GM18873 (cell line): ENCODE measurements around the gene MUCL1.
"Not testable (repeated sequence)": the region's sequence is repeated elsewhere in the genome, so short reads cannot be mapped to it uniquely, and the experiment has no call there.

Experiments used
- ATAC-seq: cut with Tn5 transposase; IDR thresholded peaks from one replicate; pipeline ENCODE4 v1.9.1; 2021; ENCODE audit warnings: mild to moderate bottlenecking, moderate library complexity, moderate number of reproducible peaks; ENCODE audit not compliant: unreplicated experiment, low FRiP score

MUCL1 gene, protein sequence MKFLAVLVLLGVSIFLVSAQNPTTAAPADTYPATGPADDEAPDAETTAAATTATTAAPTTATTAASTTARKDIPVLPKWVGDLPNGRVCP

GRCh38 chr12:54853933-54854538 lies at the start of gene MUCL1:
Gene MUCL1 (plus strand): TSS chr12:54854516. CDS start chr12:54854583, 67 bp downstream.
- ATAC-seq = peak; percentile 89

DNA sequence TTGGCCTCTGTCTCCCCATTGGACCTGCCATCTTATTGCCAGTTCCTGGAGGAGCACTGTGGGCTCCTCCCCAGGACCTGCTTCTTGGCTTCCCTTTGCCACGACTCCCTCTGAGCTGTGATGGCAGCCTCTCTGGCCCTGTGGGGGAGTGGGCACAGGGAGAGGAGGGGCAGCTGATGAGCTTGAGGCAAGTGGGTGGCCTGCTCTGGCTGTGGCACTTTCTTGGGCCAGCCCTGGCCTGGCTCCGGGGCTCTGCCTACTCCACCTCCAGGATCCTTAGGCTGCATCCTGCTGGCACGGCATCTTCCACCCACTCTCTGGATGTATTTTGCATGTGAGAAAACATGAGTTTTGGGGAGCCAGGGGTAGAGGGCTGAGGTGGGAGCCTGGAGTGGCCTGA lies 32.6 kb upstream of the MUCL1 start:
- no peak for ATAC-seq

DNA sequence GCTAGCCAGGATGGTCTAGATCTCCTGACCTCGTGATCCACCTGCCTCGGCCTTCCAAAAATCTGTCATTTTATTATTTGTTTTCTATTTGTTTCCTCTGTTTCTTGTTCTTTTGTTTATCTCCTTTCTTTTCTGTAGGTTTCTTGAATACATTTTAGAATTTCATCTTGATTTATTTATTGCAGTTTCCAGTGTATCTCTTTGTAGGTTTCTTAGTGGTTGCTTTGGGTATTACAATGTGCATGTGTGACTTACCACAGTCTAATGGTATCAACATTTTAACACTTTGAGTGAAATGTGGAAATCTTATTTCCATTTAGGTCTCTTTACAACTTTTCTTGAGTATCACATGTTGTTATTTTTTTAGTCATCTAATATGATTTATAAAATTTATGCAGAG lies 29.9 kb upstream of the MUCL1 start:
- no peak for ATAC-seq

GRCh38 chr12:54829511-54829910 lies 24.8 kb upstream of the MUCL1 start:
- ATAC-seq = no peak

- no peak for ATAC-seq
Observed at GRCh38 chr12:54830199-54830598, 24.1 kb upstream of the MUCL1 start.

- no peak for ATAC-seq
Observed at GRCh38 chr12:54831631-54832030, 22.7 kb upstream of the MUCL1 start.

- no peak for ATAC-seq
Observed at GRCh38 chr12:54840244-54840865, 14.0 kb upstream of the MUCL1 start.

DNA sequence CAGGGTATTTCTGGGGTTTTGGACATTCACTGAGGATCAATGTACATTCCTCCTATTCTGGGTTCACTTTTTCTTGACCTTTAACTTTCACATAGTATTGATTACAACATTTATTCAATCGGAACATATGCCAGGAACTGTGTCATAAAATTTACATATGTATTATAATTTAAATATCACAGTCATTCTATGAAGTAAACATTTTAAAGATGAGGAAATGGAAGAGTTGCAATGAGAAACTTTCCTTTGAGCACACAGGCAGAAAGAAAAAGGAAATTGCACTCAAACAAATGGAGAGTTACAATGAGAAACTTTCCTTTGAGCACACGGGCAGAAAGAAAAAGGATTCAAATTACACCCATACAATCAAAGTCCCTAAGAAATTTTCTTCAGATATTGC lies 3.1 kb downstream of the MUCL1 start:
- ATAC-seq = no peak

DNA sequence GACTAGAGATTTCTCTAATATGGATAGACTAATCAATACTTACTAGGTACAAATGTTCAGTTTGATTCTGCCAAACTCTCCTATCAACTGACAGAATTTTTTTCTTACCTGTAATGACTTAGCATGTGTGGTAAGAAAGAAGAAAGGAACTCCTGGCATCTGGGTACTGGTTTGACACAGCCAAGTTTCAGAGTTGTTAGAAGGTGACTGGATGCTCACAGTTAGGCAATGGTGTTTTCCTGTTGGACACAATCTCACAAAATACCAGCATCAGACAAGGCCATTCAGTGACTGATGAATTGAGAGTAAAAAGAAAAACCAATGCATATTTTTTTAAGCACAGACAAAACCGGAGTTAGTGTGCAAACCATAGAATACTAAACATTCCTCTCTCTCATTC lies 4.2 kb downstream of the MUCL1 start:
- ATAC-seq = no peak

GRCh38 chr12:54859502-54859901 lies 5.2 kb downstream of the MUCL1 start:
- ATAC-seq = no peak

GRCh38 chr12:54861927-54862326 lies 7.6 kb downstream of the MUCL1 start:
- no peak for ATAC-seq

- no peak for ATAC-seq
Observed at GRCh38 chr12:54863948-54864618, 9.8 kb downstream of the MUCL1 start.

GRCh38 chr12:54865683-54866324 lies 11.5 kb downstream of the MUCL1 start:
- ATAC-seq = no peak

DNA sequence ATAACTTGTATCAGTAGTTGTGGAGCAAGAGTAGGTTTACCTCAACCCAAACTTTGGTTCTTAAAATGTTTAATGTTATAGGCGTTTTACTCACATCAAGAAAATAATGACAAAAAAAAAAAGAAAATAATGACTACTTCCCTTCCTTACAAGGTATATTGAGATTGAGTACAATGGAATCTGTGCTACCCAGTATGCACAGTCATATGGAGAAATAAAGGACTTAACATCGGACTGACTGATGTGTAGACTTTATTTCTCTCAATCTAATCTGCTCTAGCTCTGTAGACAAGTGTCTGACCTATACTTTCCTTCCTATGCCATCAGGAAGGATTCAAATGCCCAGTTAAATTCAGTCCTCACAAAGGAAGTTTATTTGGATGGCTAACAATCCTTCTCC lies 14.4 kb downstream of the MUCL1 start:
- ATAC-seq = no peak

DNA sequence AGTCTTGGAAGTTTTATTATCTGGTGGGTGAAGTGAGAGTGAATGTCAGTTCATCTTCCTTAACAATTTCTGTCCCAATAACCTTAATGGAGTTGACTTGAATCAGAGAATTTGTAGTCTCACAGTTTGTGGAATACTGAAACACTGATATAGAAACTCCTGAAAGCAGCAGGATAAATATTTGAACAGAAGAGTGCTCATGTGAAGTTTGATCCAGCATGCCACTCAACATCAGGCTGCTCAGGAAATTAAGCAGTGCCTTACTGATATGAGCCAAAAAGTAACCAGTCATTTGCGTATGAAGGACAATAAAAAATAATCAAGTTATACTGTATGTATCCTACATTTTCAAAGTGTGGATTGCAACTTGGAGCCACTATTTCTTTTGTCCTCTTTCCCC lies 15.7 kb downstream of the MUCL1 start:
- ATAC-seq = no peak

GRCh38 chr12:54870617-54871016 lies 16.3 kb downstream of the MUCL1 start:
- no peak for ATAC-seq

DNA sequence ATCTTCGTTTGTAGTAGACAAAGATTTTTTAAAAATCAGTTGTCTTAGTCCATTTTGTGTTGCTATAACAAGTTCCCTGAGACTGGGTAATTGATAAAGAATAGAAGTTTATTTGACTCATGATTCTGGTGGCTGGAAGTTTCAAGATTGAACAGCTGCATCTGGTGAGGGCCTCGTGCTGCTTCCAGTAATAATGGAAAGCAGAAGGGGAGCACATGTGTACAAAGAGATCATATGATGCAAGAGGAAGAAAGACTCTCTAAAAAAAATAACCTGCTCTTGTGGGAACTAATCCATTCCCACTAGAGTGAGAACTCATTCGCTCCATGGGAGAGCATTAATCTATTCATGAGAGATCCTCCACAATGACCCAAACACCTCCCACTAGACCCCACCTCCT lies 24.8 kb downstream of the MUCL1 start:
- no peak for ATAC-seq

- no peak for ATAC-seq
Observed at GRCh38 chr12:54879579-54879978, 25.3 kb downstream of the MUCL1 start.

- no peak for ATAC-seq
Observed at GRCh38 chr12:54882079-54882478, 27.8 kb downstream of the MUCL1 start.

DNA sequence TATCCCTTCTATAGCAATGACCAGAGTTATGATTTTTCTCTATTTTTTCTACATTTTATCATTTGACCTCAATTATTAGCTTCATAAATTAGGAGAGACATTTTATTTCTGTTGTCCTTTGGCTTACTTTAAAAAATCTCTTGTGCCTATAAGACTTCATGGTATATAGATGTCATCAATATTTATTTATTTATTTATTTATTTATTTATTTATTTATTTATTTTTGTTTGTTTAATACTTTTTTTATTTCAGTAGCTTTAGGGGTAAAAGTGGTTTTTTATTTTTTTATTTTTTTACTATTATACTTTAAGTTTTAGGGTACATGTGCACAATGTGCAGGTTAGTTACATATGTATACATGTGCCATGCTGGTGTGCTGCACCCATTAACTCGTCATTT lies 28.3 kb downstream of the MUCL1 start:
- ATAC-seq = not testable (repeated sequence)

GRCh38 chr12:54888428-54888827 lies 34.1 kb downstream of the MUCL1 start:
- ATAC-seq = not testable (repeated sequence)
